ENCODE data around the gene ABR. TPM values are rescaled to one million over a fixed set of nuclear protein-coding genes. Genes with fewer than 3 reads are reported as not detected.

The ABR gene
- total RNA-seq, 1 experiment from 2014 or later, result 26.2 TPM

DNA sequence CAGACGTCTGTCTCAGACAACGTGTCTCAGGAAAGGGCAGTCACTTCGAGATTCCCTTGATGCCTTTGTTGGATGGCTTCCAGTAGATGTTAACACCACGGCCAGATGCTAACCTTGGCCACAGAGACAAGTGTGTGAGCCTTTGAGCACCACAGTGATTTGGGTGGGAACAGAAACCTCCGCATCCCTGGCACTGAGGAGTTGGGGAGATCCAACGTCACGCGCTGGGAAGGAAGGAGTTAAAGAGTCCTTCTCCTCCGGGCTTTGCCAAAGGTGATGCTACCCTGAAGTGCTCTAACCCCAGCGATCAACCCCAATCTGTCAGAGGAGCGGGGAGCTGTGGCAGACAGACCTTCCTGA is 3.0 kb upstream of the ABR start:
- in situ Hi-C loops (cut with HindIII; ENCODE audit: low pct_unique_long_range_greater_than_20kb, low sequenced_read_pairs), result no loop called here
- DNase-seq (ENCODE audit: low read depth, low spot score), result no peak

DNA sequence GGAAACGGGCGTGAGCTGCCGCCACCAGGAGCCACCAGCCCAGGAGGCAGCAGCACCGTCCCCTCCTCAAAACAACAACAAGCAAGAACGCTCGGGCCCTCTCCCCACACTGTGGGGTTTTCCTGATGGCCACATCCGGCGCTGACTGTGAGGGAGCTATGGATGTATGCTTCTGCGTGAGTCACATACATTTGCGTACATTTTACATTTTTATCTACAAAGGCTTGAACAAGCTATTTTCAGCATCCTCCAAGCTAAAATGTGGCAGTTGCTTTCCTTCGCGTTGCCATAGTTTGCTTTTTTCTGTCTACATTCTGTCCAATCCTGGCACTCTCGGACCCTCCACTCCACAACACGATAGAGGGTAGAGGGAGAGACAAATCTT is 2.0 kb upstream of the ABR start:
- in situ Hi-C loops (cut with HindIII; ENCODE audit: low pct_unique_long_range_greater_than_20kb, low sequenced_read_pairs), result no loop called here

DNA sequence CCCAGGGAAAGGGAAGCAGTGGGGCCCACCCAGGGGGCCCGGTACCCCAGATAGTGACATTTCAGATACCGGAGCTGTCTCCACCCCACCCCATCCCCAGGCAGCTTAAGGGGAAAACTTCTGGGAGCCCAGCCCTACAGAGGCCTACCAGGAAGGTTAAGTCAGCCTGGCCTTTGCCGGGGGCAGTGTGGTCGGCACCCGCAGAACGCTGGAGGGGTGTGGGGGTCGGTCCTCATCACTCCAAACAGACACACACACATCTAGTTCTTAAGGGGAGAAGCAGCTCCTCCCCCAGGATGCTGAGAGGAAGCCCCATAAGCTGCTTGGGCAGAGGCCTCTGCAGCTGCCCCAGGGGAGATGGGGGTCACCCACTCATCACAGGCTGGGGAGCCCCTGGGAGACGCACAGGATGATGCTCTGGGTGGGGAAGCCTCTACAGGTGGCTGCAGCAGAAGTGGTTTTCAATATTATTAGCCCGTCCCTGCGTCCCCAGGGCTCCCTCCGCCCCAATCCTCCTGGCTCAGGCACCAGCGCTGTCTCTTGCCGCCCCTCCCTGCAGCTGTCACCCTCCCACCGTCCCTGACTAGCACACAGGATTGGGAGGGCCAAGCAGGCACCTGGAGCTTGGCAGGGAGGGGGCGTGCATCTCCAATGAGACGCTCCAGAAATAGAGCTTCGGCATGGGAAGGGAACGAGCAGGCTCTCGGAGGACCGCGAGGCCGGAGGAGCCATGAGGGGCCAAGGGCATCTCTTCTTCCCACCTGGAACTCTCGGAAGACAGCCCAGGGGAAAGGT is 1.4 kb upstream of the ABR start:
- DNase-seq (ENCODE audit: low read depth, low spot score), result no peak
- in situ Hi-C loops (cut with HindIII; ENCODE audit: low pct_unique_long_range_greater_than_20kb, low sequenced_read_pairs), result no loop called here

More for the DNA sequence above, 2.0 kb upstream of the ABR start:
- DNase-seq (ENCODE audit: low read depth, low spot score), result no peak

DNA sequence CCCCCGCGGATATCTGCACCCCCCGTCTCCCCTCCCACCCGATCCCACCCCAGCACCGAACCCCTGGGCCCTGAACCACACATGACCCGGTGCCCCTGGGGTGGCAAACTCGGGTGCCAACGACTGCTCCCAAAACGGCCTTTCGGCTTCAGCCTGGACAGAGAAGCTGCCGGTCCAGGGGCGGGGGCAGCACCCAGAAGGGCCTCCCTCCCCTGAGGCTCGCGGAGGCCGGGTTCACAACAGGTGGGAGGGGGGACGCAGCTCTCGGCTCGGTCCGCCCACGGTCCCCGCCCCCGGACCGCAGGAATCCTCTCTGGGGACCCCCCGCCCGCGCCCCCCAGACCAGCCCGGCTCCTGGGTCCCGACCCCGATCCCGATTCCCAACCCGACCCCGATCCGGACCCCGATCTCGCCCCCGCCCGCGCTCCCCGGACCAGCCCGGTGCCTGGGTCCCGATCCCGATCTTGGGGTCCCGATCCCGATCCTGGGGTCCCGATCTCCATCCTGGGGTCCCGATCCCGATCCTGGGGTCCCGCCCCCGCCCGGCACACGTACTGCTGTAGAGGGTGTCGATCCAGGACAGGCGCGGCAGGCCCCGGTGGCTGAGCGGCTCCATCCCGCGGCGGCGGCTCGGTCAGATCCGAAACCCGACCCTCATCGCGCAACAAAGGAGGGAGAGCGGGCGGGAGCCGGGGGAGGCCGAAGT is 516 bp downstream of the ABR start:
- no peak for DNase-seq (ENCODE audit: low read depth, low spot score)
- in situ Hi-C loops (cut with HindIII; ENCODE audit: low pct_unique_long_range_greater_than_20kb, low sequenced_read_pairs), result no loop called here

DNA sequence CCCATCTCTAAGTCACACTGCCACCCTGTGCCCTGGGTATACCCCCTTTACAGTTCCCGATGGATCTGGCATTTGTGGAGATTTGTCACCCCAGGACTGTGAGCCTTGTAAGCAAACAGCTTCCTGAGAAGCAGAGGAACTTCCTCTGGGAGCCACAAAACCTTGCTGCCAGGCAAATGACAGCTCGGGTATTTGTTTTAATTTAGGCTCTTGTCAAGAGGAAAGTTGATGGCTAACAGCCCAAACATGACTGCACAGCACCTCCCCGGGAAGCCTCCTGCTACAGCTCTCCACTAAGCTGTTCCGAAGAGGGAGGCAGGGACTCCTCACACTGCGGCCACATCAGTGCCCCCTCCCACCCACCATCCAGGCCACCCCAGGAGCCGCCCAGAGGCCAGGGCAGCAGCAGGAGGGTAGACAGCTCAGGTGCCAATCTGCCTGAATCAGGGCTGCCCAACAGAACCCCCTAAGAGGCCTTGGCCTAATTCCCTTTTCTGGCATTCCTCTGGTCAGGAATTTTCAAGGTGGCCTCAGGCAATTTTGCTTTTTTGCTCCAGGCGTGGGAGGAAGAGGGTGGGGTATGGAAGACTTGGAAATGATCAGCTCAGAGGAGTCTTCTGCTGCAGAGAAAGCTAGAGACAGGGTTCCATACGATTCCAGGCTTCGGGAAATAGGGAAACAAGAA is 2.6 kb downstream of the ABR start:
- in situ Hi-C loops (cut with HindIII; ENCODE audit: low pct_unique_long_range_greater_than_20kb, low sequenced_read_pairs), result no loop called here
- no peak for DNase-seq (ENCODE audit: low read depth, low spot score)

DNA sequence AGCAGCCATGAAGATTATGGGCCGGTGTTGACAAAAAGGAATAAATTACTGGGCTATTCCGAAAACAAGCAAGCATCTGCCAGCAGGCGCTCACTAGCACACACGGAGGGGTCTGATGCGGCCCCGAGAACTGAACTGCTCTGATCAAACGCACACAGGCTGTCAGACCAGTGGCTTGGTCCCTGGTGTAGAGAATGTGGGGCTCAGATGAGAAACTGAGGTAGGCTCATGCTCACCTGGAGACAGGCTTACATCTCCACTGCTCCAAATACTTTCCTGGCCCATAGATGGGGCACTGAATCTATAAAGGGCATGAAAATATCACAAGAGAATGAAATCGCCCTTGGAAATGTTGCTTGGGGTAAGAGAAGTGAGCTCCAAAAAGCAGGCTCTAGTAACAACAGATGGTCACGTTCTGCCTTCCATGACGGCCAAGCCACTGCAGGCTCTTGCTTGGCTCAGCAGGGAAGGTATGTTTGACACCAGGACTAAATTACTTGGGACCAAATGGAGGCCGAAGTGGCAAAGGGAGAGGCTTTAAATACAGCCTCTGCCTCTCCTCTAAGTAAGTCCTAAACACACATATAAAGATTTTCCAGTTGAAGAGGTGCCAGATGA is 5.4 kb downstream of the ABR start:
- no peak for DNase-seq (ENCODE audit: low read depth, low spot score)
- in situ Hi-C loops (cut with HindIII; ENCODE audit: low pct_unique_long_range_greater_than_20kb, low sequenced_read_pairs), result no loop called here

DNA sequence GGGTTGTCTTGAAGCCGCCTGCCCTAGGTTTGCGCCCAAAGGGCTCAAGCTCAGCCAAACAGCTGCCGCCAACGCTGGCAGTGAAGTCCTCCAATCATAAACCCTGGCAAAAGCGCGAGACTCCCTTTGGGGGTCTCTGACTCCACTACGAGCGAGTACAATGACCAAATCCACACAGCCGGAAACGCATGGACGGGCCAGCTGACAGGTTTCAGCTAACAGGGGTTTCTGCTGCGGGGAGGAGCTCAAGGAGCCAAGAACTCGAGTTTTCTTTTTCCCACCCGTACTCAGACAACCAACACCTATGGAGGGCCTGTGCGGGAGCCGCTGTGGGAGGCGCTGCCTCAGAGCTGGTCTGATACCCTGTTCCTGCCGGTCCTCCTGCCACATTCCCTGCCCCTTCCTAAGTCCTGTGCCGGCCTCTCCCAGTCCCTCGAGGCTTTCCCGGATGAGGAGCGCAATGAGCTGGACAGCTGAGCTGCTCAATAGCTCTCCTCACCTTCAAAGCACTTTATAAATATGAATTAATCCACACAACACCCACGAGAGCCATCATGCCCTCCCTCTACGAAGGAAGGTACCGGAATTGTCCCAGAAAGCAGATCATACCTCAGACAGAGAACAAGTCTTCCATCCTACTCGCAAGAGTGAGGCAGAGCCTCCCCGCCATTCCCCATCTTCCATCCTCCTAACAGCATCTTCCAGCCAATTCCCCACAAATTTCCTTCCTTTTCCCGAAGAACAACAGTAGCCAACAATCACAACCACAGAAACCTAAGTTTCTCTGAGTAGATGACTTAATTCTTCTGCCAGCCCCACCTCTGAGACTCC is 6.1 kb downstream of the ABR start:
- DNase-seq (ENCODE audit: low read depth, low spot score), result no peak
- in situ Hi-C loops (cut with HindIII; ENCODE audit: low pct_unique_long_range_greater_than_20kb, low sequenced_read_pairs), result no loop called here

DNA sequence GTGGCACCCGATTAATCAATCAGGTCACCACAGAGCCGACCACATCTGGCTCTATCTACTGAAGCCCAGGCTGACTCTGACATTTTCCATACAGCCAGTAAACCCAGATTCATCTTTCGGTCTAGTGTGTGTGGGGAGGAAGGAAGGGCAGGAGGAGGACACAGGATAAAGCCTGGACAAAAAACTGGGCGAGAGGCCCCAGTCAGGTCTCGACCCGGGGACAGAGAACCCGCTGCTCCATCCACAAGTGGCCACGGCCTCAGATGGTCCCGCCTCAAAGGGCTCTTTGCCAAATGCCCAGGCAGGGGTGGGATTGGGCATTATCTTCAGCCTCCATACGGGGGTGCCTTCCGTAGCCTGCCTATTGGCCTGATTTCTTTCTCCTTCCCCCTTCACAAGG is 7.8 kb downstream of the ABR start:
- DNase-seq (ENCODE audit: low read depth, low spot score), result no peak
- in situ Hi-C loops (cut with HindIII; ENCODE audit: low pct_unique_long_range_greater_than_20kb, low sequenced_read_pairs), result no loop called here

DNA sequence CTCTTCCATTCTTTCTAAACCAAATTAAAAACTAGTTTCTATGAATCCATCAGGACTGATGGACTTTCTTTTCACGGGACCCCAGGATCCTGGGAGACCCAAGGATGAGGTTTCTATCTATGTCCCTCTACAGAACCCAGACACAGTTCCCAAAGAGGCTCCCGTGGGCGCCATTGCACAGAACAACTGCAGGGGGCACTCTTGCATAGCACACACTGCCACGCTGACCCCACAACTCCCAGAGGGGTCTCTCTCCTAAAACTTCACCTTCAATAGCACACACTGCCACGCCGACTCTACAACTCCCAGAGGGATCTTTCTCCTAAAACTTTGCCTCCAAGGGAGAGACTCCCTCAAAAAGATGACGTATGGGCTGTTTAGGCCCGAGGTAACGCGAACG is 9.0 kb downstream of the ABR start:
- no peak for DNase-seq (ENCODE audit: low read depth, low spot score)
- in situ Hi-C loops (cut with HindIII; ENCODE audit: low pct_unique_long_range_greater_than_20kb, low sequenced_read_pairs), result no loop called here

DNA sequence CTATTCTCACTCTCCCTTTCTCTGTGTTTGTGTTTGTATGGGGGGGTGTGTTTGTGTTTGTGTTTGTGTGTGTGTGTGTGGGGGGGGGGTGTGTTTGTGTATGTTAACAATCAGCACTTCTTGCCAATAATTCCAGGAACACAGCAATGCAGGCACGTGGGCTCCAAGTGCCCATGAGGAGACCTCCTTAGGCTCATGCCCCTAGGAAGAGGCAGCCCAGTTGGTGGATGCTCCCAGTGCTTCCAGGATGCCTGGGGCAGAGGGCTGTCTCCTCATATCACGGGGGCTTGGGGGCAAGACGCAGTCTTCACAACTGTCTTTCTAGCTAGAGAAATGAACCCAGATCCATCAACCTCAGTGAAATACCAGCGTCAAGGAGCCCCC is 9.9 kb downstream of the ABR start:
- in situ Hi-C loops (cut with HindIII; ENCODE audit: low pct_unique_long_range_greater_than_20kb, low sequenced_read_pairs), result no loop called here

DNA sequence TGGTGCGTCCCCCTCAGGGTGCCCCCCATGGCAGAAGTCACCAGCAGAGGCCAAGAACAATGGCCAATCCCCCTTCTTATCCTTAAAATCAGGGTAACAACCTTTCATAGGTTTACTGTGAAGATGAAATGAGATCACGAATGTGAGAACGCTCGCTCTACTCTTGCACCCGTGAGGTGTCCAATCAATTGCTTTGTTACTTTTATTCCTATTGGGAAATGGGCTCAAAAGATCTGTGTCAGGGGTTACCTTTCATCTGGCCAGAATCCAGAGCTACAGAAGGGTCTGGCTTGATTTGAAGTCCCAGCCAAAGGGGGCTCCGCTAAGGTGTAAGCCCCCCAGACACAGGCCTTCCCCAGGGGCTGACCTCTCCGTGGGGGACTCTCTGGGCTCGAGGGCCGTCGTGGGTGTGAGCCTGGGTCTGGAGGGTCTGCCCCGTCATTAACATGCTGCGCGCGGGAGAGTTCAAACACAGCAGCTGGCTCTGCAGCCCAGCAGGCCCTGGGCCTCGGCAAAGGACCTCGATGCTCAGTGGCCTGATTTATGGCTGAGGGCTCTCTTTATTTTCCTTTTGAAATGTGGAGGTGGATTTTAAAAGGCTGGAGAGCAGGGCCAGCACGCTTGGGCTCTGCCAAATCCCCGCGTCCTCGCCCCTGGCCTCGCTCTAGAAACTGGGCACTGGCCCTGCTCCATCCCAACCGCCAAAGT is 10.4 kb downstream of the ABR start:
- no peak for DNase-seq (ENCODE audit: low read depth, low spot score)
- in situ Hi-C loops (cut with HindIII; ENCODE audit: low pct_unique_long_range_greater_than_20kb, low sequenced_read_pairs), result no loop called here

More for the DNA sequence above, 9.9 kb downstream of the ABR start:
- no peak for DNase-seq (ENCODE audit: low read depth, low spot score)

DNA sequence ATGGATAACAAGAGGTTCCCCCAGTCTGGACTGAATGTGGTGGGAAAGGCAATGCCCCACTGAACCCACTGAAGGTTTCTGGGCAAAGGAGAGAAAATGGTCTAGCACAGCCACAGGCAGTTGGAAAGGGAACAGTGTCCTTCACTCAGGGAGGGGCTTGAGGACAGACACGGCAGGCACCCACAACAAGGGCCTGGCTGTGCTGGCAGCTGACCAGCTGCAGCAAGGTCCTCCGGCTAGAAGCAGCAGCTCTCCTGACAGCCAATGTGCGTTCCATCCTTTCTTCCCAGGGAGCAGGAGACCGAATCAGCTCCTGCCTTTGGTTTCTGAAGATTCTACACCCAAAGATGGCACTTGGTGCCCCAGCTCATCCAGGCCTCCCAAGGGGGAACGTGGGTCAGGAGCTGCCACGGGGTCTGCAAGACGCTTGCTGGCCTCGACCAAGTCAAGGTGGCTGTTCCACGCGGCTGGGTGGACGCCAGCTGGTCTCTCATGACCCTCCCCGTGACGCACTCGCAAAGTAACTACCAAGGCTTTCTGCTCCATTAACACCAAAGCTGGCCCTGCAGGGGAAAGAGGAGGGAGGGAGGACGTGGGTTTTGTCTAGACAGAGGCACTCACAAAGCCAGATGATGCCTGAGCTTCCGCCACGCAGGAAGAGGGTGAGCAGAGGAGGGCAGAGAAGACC is 11.1 kb downstream of the ABR start:
- in situ Hi-C loops (cut with HindIII; ENCODE audit: low pct_unique_long_range_greater_than_20kb, low sequenced_read_pairs), result no loop called here
- DNase-seq (ENCODE audit: low read depth, low spot score), result no peak

DNA sequence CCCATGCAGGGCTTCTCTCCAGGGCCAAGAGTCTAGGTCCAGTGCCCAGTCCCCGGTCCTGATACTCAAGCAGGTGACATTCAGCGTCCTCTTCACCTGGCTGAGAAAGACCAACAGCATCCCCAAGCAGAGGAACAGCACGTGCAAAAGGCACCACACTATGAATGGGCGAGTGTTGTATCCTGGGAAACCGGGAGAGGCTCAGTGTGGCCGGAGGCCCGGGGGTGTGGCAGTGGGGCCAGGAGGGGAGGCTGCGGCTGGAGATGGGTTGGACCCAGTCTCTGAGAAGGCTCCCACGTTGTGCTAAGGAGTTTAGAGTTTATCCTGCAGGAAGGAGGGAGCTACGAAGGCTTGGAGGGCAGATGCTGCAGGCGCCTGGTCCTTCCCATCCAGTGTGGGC is 13.5 kb downstream of the ABR start:
- no peak for DNase-seq (ENCODE audit: low read depth, low spot score)
- in situ Hi-C loops (cut with HindIII; ENCODE audit: low pct_unique_long_range_greater_than_20kb, low sequenced_read_pairs), result no loop called here

DNA sequence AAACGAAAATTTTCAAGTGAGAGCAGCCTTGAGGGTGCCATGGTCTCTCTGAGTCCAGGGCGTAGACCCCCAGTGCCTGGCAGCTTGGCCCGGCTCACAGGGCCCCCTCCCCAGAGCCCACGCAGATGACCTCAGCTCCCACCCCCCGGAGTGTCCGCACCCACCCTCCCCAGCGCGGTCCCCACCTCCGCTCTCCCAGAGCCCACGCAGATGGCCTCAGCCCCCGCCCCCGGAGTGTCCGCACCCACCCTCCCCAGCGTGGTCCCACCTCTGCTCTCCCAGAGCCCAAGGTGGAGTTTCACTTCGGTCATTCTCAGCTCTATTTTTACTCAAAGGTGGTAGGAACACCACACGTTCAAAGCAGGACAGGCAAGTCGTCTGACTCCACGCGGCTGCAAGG is 13.9 kb downstream of the ABR start:
- in situ Hi-C loops (cut with HindIII; ENCODE audit: low pct_unique_long_range_greater_than_20kb, low sequenced_read_pairs), result no loop called here
- no peak for DNase-seq (ENCODE audit: low read depth, low spot score)

DNA sequence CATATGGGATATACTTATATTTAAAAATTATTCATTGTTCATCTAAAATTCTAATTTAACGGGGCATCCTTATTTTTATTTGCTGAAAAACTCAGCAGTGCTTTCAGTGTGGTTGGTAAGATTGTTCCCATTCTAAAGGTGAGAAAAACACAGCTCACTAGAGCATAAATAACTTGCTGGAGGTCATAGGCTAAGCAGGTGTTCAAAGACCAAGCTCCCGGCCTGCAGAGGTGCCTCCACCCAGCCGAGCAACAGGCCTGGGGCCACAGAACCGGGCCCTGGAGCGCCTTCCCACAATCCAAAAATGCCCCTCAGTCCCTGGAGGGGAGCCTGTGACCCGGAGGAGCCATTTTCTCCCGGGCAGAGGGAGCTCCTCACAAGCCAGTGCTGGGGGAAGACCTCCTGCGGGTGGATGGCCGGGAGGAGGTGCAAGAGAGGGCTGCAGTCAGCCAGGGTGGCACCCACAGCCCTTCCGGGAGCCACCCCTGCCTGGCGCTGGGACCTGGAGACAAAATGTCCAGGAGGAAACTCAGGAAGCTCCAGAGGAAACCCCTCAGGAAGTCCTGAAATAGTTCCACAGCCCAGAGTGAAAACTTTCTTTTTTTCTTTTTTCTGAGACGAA is 14.7 kb downstream of the ABR start:
- no peak for DNase-seq (ENCODE audit: low read depth, low spot score)
- in situ Hi-C loops (cut with HindIII; ENCODE audit: low pct_unique_long_range_greater_than_20kb, low sequenced_read_pairs), result no loop called here

DNA sequence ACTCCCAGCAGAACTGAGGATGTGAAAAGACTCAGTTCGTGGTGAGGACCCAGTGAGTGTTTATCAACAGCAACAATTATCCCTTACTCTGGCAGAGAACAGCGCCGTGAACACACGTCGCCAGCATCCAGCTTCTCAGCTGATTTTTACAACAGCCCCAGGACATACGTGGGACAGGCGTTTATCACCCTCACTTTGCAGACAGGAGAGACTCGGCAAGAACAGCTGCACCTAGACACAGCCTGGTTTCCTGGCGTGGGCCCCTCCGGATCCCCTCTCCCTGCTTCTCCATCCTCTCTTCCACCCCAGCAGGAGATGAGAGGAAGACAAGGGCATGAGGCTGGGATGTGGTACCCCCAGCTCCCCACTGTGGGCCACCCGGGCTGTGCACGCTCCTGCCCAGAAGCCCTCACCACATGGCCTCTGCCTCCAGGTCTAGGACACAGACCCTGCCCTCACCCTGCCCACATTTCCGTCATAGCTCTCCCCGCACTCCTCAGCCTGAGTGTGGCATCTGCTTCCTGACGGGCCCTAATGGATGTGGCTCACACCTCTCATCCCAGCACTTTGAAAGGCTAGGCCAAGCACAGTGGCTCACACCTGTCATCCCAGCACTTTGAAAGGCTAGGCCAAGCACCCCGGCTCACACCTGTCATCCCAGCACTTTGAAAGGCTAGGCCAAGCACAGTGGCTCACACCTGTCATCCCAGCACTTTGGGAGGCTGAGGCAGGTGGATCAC is 17.5 kb downstream of the ABR start:
- no peak for DNase-seq (ENCODE audit: low read depth, low spot score)
- in situ Hi-C loops (cut with HindIII; ENCODE audit: low pct_unique_long_range_greater_than_20kb, low sequenced_read_pairs), result no loop called here

All from SK-MEL-5 (cell line).